ENCODE measurements around the gene RGP1. TPM values are rescaled to one million over a fixed set of nuclear protein-coding genes. Genes with fewer than 3 reads are reported as not detected.

Gene RGP1
- total and polyA plus RNA-seq, 10 donors = 2.2 to 29.2 (median 21.2) TPM

DNA sequence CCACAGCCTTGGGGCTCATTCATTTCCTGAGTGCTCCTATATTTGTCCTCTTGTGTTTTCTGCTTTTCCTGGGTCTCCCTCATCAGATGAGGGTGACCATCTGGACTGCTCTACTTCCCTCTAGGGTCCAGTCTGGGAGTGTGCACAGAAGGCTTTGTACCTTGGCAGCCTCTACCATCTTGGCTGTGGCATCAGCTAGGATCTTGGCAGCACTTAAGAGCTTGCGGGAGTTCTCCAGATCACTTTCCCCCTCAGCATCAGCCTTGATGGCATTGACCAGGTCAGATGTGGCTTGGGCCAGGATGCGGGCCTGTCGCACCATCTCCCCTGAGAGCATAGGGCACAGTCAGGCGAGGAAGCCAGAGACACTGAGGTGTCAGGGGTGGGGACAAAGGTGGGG lies 32.9 kb upstream of the RGP1 start:
- peak overlapping the region in 1 of 8 donors; percentile 8 for H3K27ac ChIP-seq

DNA sequence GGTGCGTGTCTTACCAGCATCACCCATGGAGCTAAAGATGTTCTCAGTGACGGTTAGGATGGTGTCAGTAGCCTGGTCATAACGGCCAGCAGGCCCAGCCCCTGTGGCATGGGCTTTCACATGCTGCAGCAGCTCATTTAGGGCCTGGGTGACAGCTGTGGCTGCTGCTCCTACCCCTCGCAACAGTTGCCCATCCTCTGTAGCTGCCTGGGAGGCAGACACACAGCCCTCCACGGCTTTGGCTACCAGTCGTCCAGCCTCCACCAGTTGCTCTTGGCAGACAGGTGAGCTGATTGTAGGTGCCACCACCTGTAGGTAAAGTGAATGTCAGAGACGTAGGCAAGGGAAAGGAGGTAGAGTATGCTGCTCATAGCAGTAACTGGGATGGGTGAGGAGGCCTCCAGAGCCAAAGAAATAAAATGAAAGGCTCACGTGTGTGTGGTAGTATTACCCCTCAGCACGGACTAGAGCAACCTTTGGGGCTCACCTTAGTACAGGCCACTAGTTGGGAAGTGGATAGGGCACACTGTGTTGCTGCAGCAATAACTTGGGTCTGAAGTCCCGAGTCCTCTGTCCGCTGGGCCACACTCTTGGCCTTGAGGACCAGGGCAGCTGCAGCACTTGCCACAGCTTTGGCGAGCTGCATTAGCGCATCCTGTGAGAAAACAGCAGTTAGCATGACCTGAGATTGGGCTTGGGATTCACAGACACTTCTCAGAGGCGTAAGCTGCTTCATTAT lies 31.8 kb upstream of the RGP1 start:
- intact Hi-C loops (cut with DNase I; ENCODE audit: low total_unique reads) = no loop called here
- Histone ChIP-seq H3K4me1 (peaks cover 0 to 22% (median 9%) of the 10 kb centered on the region in 6 donors), H3K9me3 (no peaks in the 10 kb centered on the region), H3K27me3 (replicated peaks in 1 of 7) (no peaks in the 10 kb centered on the region), H3K4me3 (no peak overlapping the region), H3K27ac (no peak overlapping the region), H3K36me3 (peaks cover 21 to 100% (median 100%) of the 10 kb centered on the region in 6 donors)
- 94 to 97% (median 95%) methylated on average over 14 of the region's 14 CpGs for WGBS, 5 donors
- DNase-seq = no peak
- TF ChIP-seq POLR2AphosphoS5 (IDR thresholded peaks at IDR 0.05) (peak in 2 of 3 donors; percentile 8 to 51), POLR2A (IDR thresholded peaks at IDR 0.05) (no peak)

More for the DNA sequence above, 32.9 kb upstream of the RGP1 start:
- H3K9me3 ChIP-seq = no peaks in the 10 kb centered on the region
- intact Hi-C loops (cut with DNase I; ENCODE audit: low total_unique reads) = no loop called here
- 86 to 93% (median 92%) methylated on average over 3 to 4 of the region's 4 CpGs for WGBS, 5 donors
- TF ChIP-seq POLR2AphosphoS5 (IDR thresholded peaks at IDR 0.05) = peak; percentile 12 to 37 (median 30)
- TF ChIP-seq, protein P1, sequence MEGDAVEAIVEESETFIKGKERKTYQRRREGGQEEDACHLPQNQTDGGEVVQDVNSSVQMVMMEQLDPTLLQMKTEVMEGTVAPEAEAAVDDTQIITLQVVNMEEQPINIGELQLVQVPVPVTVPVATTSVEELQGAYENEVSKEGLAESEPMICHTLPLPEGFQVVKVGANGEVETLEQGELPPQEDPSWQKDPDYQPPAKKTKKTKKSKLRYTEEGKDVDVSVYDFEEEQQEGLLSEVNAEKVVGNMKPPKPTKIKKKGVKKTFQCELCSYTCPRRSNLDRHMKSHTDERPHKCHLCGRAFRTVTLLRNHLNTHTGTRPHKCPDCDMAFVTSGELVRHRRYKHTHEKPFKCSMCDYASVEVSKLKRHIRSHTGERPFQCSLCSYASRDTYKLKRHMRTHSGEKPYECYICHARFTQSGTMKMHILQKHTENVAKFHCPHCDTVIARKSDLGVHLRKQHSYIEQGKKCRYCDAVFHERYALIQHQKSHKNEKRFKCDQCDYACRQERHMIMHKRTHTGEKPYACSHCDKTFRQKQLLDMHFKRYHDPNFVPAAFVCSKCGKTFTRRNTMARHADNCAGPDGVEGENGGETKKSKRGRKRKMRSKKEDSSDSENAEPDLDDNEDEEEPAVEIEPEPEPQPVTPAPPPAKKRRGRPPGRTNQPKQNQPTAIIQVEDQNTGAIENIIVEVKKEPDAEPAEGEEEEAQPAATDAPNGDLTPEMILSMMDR (IDR thresholded peaks at IDR 0.05 in 8 of 11, conservative IDR thresholded peaks at IDR 0.05 in 3 of 11) = no peak
- DNase-seq = no peak
- H3K4me3 ChIP-seq = no peak overlapping the region
- H3K36me3 ChIP-seq = peaks cover 18 to 100% (median 100%) of the 10 kb centered on the region in 6 donors
- H3K4me1 ChIP-seq = peaks cover 0 to 22% (median 9%) of the 10 kb centered on the region in 6 donors
- H3K27me3 ChIP-seq (replicated peaks in 1 of 7) = no peaks in the 10 kb centered on the region

DNA sequence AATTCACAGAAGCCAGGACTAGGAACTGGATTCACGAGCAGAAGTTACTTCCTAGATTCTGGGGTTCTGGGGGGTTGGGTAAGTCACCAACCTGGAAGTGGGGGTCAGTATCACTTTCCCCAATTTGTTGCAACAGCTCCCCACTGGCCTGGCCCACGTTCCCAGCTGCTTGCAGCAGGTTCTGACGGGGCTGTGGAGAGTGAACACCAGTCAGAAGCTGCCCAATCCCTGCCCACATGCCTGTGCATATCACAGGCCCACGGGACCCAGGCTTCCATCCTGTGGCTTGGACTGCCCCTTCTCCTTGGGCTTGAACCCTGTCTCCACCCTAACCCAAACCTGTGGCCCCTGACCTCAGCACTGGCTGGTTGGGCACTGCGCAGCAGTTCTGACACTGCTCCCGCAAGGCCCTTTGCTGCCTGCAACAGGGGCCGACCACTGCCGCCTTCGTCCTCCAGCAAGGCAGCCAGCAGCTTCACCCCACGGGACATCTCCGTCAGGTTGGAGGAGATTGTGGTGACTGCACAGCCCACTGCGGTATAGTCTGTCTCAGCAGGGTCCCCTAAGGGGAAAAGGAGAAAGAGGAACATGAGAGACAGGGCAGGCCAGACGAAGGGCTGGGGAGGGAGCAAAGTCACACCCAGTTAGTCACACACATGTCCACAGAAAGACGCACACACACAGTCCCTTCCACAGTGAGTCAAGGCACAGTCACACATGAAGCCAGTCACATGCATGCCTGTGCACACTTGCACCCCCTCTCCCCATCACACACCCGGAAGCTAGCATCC lies 30.2 kb upstream of the RGP1 start:
- intact Hi-C loops (cut with DNase I; ENCODE audit: low total_unique reads) = no loop called here
- Histone ChIP-seq H3K27ac (peak overlapping the region in 5 of 8 donors; percentile 43 to 59 (median 54)), H3K4me3 (no peak overlapping the region), H3K4me1 (peaks cover 0 to 22% (median 9%) of the 10 kb centered on the region in 6 donors), H3K36me3 (peaks cover 21 to 100% (median 100%) of the 10 kb centered on the region in 6 donors), H3K27me3 (replicated peaks in 1 of 7) (no peaks in the 10 kb centered on the region), H3K9me3 (no peaks in the 10 kb centered on the region)
- TF ChIP-seq POLR2A (IDR thresholded peaks at IDR 0.05) (no peak), POLR2AphosphoS5 (IDR thresholded peaks at IDR 0.05) (peak; percentile 60 to 79 (median 70))
- TF ChIP-seq, protein P1 (IDR thresholded peaks at IDR 0.05 in 8 of 11, conservative IDR thresholded peaks at IDR 0.05 in 3 of 11) = no peak
- DNase-seq = peak; percentile 86
- 60 to 79% (median 71%) methylated on average over 14 to 15 of the region's 15 CpGs for WGBS, 5 donors

DNA sequence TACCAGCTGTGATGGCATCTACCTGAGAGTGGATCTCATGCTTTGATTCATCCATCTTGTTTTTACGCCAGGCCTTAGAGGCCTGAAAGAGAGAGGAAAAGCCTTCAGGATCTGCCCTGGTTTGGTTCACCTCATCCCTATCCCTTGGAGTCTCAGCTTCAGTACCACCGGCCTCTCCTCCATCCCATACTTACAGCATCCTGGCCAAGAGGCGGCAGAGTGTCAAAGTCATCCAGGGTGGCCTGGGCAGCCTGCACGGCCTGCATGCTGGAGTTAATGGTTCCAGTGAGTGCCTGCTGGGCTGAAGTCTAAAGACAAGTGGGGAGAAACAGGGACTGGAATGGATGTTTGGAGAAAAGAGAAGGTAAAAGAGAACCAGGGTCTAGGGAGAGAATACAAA lies 29.5 kb upstream of the RGP1 start:
- WGBS, 5 donors = 94 to 96% (median 95%) methylated on average over 4 of the region's 4 CpGs
- no peak for TF ChIP-seq POLR2AphosphoS5 (IDR thresholded peaks at IDR 0.05)
- TF ChIP-seq, protein P1 (IDR thresholded peaks at IDR 0.05 in 8 of 11, conservative IDR thresholded peaks at IDR 0.05 in 3 of 11) = no peak
- TF ChIP-seq POLR2A (IDR thresholded peaks at IDR 0.05) = no peak
- Histone ChIP-seq H3K4me1 (peaks cover 0 to 21% (median 9%) of the 10 kb centered on the region in 6 donors), H3K36me3 (peaks cover 21 to 100% (median 100%) of the 10 kb centered on the region in 6 donors), H3K27me3 (replicated peaks in 1 of 7) (no peaks in the 10 kb centered on the region), H3K27ac (peak overlapping the region in 5 of 8 donors; percentile 43 to 59 (median 54)), H3K4me3 (no peak overlapping the region), H3K9me3 (no peaks in the 10 kb centered on the region)
- DNase-seq = no peak
- intact Hi-C loops (cut with DNase I; ENCODE audit: low total_unique reads) = no loop called here
